H4 (cell line): ENCODE results near the gene NAPSA. TPM values are rescaled to one million over a fixed set of nuclear protein-coding genes. Genes with fewer than 3 reads are reported as not detected.
A peak's percentile ranks its signal among the peaks of the same experiment; 100 is the strongest.
"Not testable (repeated sequence)": the region's sequence is repeated elsewhere in the genome, so short reads cannot be mapped to it uniquely, and the experiment has no call there.

Source experiments
- DNase-seq: peaks from one replicate; pipeline ENCODE4 v3.0.0-alpha.2; 2015; ENCODE audit warnings: low spot score
- total RNA-seq: library from RNA; depleted of rRNA; stranded (reverse); fragments of >200 nt; shearing (Covaris generic); gene quantifications from 2 replicates; pipeline ENCODE4 v1.2.3, GENCODE V29; 2014

Gene NAPSA
- total RNA-seq, 1 experiment from 2014 or later, result 0.99 TPM

- DNase-seq, result no peak
Observed at GRCh38 chr19:50331221-50331993, 34.0 kb downstream of the NAPSA start.

GRCh38 chr19:50330365-50331078 is 34.9 kb downstream of the NAPSA start:
- DNase-seq, result peak; percentile 53

DNA sequence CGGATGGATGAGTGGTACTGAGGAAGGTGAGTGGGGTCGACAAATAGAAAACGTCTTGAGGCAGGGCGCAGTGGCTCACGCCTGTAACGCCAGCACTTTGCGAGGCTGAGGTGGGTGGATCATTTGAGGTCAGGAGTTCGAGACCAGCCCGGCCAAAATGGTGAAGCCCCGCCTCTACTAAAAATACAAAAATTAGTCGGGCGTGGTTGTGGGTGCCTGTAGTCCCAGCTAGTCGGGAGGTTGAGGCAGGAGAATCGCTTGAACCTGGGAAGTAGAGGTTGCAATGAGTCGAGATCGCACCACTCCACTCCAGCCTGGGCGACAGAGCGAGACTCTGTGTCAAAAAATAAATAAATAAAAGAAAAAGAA is 35.5 kb downstream of the NAPSA start:
- not testable (repeated sequence) for DNase-seq

- peak; percentile 100 for DNase-seq
Observed at GRCh38 chr19:50329146-50329925, 36.1 kb downstream of the NAPSA start, which contains the start of gene KCNC3. KCNC3 (minus strand) TSS chr19:50329377; CDS start chr19:50329082, 295 bp downstream.

- no peak for DNase-seq
Observed at GRCh38 chr19:50328873-50329145, 36.6 kb downstream of the NAPSA start.

- DNase-seq, result no peak
Observed at GRCh38 chr19:50328224-50328872, 37.1 kb downstream of the NAPSA start.

GRCh38 chr19:50327461-50328223 is 37.8 kb downstream of the NAPSA start:
- no peak for DNase-seq

DNA sequence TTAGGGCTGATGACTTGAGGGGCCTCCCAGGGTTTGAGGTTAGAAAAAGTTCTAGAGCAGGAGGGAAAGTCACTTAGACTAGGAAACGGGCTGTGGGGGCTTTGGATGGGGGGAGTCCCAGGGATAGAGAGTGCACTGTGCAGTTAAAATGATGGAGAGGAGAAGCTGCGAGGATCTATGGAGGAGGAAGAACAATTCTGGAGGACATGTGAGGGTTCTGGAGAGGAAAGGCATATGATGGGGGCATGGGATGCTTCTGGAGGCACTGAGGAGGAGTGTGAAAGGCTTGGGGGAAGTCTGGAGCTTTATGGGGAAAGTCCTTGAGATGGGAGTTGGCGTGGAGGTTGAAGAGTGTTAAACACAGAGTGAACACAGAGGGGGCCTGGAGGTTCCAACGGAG is 38.4 kb downstream of the NAPSA start:
- DNase-seq, result no peak

DNA sequence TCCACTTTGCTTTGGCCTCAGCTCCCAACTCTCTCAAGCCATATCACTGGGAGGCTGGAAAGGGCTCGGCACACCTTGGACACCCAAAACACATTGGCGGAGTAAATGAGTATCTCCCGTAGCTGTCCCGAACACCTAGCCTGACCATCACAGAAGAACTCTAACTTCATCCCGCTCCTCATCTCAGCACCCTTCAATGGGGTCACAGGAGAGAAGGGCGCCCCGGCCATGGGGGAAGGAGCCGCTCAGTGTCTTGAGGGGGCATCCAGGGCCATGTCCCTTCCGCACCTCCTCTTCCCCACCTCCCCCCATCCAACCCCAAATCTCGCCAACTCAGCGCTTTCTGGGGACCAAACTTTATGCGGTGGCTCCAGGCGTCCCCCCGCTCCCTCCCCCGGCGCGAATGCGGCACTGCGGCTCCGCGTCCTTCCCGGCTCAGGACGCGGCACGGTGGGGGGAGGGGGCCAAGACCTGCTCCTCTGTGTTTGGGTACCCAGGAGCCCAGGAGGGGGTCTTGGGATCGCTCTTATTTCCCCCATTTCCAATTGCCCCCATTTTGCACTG is 39.3 kb downstream of the NAPSA start:
- no peak for DNase-seq

DNA sequence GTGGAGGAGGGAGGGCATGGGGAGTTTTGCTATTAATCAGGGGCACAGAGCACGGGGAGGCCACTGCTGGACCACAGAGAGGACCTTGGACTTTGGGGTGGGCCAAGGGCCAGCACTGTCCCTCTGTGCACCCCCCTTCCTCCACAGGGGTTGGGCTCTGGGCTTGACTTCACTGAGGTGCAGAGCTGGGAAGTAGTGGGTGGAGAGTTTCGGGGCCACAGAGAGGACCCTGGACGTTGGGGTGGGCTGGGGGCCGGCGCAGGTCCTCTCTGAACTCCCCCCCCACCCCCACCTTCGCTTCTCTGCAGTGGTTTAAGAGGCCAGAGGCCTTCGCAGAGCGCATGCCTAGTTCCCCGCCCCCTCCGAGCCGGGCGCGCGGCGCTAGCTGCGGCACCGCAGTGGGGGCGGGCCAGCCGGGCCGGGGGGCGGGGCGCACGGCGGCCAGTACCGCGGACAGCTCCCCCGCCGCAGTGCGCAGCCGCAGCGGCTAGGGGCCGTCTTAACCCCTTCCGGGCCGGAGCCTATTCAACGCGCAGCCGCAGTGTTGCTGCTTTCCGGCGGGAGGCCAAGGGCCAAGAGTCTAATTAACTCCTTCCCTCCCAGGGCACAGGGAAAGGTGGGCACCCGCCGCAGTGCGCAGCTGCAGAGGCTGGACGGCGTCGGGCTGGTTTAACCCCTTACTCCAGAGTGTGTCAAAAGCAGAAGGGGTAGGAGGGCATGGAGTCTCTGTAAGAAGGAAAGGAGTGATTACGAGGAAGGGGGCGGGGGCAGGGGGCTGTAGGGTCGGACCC is 39.9 kb downstream of the NAPSA start:
- DNase-seq, result peak; percentile 56

- DNase-seq, result no peak
Observed at GRCh38 chr19:50324331-50324730, 41.1 kb downstream of the NAPSA start.

GRCh38 chr19:50323782-50324133 is 41.7 kb downstream of the NAPSA start:
- no peak for DNase-seq

- no peak for DNase-seq
Observed at GRCh38 chr19:50322931-50323781, 42.3 kb downstream of the NAPSA start.

GRCh38 chr19:50322234-50322633 is 43.2 kb downstream of the NAPSA start:
- DNase-seq, result no peak

- DNase-seq, result no peak
Observed at GRCh38 chr19:50321831-50322230, 43.6 kb downstream of the NAPSA start.

DNA sequence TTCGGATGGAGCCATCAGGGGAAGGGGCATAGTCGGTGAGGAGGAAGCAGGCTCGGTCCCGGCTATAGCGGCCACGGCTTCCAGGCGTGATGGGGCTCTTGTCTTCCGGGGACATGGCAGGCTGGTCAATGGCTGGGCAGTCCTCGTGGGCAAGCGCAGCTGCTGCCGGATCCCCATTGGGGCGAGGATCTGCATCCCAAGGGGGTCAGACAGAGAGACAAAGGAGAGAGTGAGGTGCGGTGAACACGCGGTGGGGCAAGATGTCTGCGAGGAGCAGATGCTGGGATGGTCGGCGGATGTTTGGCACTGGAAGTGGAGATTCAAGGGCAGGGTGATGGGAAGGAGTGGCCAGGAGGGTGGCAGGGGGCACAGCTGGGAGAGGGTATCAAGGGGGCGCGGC is 44.8 kb downstream of the NAPSA start:
- no peak for DNase-seq

GRCh38 chr19:50320051-50320450 is 45.4 kb downstream of the NAPSA start:
- no peak for DNase-seq

- DNase-seq, result no peak
Observed at GRCh38 chr19:50319156-50319555, 46.3 kb downstream of the NAPSA start.

GRCh38 chr19:50318438-50318837 is 47.0 kb downstream of the NAPSA start:
- DNase-seq, result no peak
